C4-2B (cell line): ENCODE measurements around the gene ADCY2.

Experiments used
- H3K27ac ChIP-seq: fragments of 450-650 bp; 2 replicates; pipeline ENCODE4 v1.5.1; 2017
- ZFX ChIP-seq: fragments of 450-650 bp; IDR thresholded peaks from 2 replicates; pipeline ENCODE4 v1.6.1; 2017
- TF ChIP-seq, protein P1 (sequence below): fragments of 450-650 bp; conservative IDR thresholded peaks from 2 replicates; pipeline ENCODE4 v1.5.1; 2017; ENCODE audit warnings: mild to moderate bottlenecking

Gene ADCY2

DNA sequence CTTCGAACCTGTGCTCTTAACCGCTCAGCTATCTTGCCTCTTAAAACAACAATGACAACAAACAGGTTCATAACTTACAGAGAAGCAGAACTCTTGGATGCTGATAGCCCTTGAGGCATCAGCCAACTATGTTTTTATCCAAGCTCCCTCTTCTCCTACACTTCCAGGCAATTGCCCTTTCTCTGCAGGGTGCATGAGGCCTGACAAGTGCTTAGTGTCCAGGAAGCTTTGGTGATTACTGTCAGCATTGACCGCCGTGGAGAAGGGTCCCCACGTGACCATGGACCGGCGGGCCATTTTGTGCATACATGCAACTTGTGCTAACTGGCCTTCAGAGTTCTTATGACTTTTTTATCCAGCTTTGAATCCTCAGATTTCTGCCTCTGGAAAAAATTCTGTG lies 71.2 kb downstream of the ADCY2 start:
- H3K27ac ChIP-seq, result no peak overlapping the region
- TF ChIP-seq, protein P1, sequence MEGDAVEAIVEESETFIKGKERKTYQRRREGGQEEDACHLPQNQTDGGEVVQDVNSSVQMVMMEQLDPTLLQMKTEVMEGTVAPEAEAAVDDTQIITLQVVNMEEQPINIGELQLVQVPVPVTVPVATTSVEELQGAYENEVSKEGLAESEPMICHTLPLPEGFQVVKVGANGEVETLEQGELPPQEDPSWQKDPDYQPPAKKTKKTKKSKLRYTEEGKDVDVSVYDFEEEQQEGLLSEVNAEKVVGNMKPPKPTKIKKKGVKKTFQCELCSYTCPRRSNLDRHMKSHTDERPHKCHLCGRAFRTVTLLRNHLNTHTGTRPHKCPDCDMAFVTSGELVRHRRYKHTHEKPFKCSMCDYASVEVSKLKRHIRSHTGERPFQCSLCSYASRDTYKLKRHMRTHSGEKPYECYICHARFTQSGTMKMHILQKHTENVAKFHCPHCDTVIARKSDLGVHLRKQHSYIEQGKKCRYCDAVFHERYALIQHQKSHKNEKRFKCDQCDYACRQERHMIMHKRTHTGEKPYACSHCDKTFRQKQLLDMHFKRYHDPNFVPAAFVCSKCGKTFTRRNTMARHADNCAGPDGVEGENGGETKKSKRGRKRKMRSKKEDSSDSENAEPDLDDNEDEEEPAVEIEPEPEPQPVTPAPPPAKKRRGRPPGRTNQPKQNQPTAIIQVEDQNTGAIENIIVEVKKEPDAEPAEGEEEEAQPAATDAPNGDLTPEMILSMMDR, result no peak

- TF ChIP-seq, protein P1, result no peak
- TF ChIP-seq ZFX, result no peak
These were observed 72.8 kb downstream of the ADCY2 start for GRCh38 chr5:7468742-7469141.

GRCh38 chr5:7471710-7472109 lies 75.8 kb downstream of the ADCY2 start:
- H3K27ac ChIP-seq, result no peak overlapping the region
- TF ChIP-seq ZFX, result no peak
- TF ChIP-seq, protein P1, result no peak

More at GRCh38 chr5:7468742-7469141, 72.8 kb downstream of the ADCY2 start:
- no peak overlapping the region for H3K27ac ChIP-seq

- TF ChIP-seq, protein P1, result no peak
- TF ChIP-seq ZFX, result no peak
- no peak overlapping the region for H3K27ac ChIP-seq
These were observed 77.2 kb downstream of the ADCY2 start for GRCh38 chr5:7473115-7473514.

DNA sequence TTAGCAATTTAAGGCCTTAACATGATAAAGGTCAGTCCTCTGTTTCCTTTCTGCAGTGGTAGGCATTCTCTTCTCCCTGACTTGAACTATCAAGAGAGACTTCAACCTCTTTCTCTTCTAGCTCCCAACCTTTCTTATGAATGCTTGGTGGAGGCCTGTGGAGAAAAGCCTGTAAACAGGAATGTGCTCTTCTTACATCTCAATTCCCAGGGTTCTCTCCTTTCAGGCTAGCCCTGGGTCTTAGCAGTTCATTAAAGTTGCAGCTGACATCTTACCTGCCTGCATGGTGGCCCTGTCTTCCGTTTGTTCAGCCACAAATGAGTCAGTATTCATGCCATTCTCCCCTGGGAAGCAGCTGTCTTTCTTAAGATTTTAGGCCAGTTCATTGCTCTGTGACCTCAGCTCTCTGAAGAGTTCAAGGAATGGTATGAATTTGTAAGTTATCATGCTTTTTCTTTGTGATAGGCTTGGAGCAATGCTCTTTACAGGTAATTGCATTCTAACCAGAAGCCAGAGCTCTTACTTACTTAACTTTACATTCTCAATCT lies 77.8 kb downstream of the ADCY2 start:
- no peak for TF ChIP-seq ZFX
- TF ChIP-seq, protein P1, result no peak
- no peak overlapping the region for H3K27ac ChIP-seq

- TF ChIP-seq, protein P1, result no peak
- TF ChIP-seq ZFX, result no peak
- H3K27ac ChIP-seq, result no peak overlapping the region
These were observed 79.0 kb downstream of the ADCY2 start for GRCh38 chr5:7474821-7475403.

- TF ChIP-seq, protein P1, result no peak
- TF ChIP-seq ZFX, result no peak
- no peak overlapping the region for H3K27ac ChIP-seq
These were observed 82.5 kb downstream of the ADCY2 start for GRCh38 chr5:7478459-7478858.
